GM23338 (cell line): ENCODE results near the gene LIX1.

Experiments used
- EZH2 ChIP-seq: fragments of 200-600 bp; sonication (generic); IDR thresholded peaks from one replicate; pipeline ENCODE4 v1.8.0; 2017; ENCODE audit warnings: antibody characterized with exemption, mild to moderate bottlenecking, low read depth; ENCODE audit not compliant: unreplicated experiment
- POLR2AphosphoS5 ChIP-seq: IDR thresholded peaks from 2 replicates; pipeline ENCODE4 v1.6.1; 2016; ENCODE audit warnings: antibody characterized with exemption, low read depth

DNA sequence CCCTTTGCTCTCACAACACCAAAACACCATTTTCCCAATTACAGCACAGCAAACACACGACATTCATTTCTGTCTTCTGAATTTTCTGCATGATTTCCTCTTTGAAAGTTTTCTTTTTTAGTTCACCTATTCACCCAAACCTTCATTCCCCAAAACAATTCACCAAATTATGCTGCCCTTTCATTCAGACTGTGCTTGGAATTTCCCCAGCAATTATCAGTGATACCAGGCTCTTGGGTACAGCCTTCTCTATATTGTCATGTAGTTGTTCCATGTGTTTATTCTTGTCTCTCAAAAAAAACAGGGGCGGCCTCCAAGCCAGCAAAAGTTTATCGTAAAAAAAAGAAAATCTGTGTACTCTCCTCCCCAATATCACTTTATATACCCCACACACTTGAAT, 9.0 kb upstream of the LIX1 start:
- TF ChIP-seq EZH2 (no peak), POLR2AphosphoS5 (no peak)
